Measurements from ENCODE around the gene RAB26. TPM values are rescaled to one million over a fixed set of nuclear protein-coding genes. Genes with fewer than 3 reads are reported as not detected.

RAB26 gene
- total RNA-seq, 1 donor from 2014 or later = 2.2 TPM

- intact Hi-C loops (cut with DNase I) = loop anchor here (5.0 kb wide), 2 partner anchors 52 to 97 kb away; partner anchors contain the start of genes ECI1 and MLST8
- peak; percentile 99 for DNase-seq (ENCODE audit: low spot score)
These were observed 6.9 kb downstream of the RAB26 start, which contains the start of gene TRAF7 for GRCh38 chr16:2155091-2155950. TRAF7 (plus strand) TSS chr16:2155782; CDS start chr16:2163921, 8,139 bp downstream.

GRCh38 chr16:2155977-2156848 lies 7.8 kb downstream of the RAB26 start:
- DNase-seq (ENCODE audit: low spot score) = no peak
- intact Hi-C loops (cut with DNase I) = loop anchor here (5.0 kb wide), 2 partner anchors 51 to 96 kb away; partner anchors contain the start of genes ECI1 and MLST8

- intact Hi-C loops (cut with DNase I) = loop anchor here (5.0 kb wide), 2 partner anchors 50 to 95 kb away; partner anchors contain the start of genes ECI1 and MLST8
- no peak for DNase-seq (ENCODE audit: low spot score)
These were observed 8.4 kb downstream of the RAB26 start for GRCh38 chr16:2156849-2157224.

- DNase-seq (ENCODE audit: low spot score) = no peak
- intact Hi-C loops (cut with DNase I) = loop anchor here (5.0 kb wide), 2 partner anchors 50 to 95 kb away; partner anchors contain the start of genes ECI1 and MLST8
These were observed 9.2 kb downstream of the RAB26 start for GRCh38 chr16:2157480-2158261.

- DNase-seq (ENCODE audit: low spot score) = no peak
- intact Hi-C loops (cut with DNase I) = loop anchor here (5.0 kb wide), 2 partner anchors 49 to 94 kb away; partner anchors contain the start of genes ECI1 and MLST8
These were observed 9.8 kb downstream of the RAB26 start for GRCh38 chr16:2158262-2158638.

- intact Hi-C loops (cut with DNase I) = loop anchor here (5.0 kb wide), 2 partner anchors 48 to 93 kb away; partner anchors contain the start of genes ECI1 and MLST8
- DNase-seq (ENCODE audit: low spot score) = no peak
These were observed 10.9 kb downstream of the RAB26 start for GRCh38 chr16:2159175-2159838.

- no peak for DNase-seq (ENCODE audit: low spot score)
- intact Hi-C loops (cut with DNase I) = no loop called here
These were observed 12.6 kb downstream of the RAB26 start for GRCh38 chr16:2160915-2161551.

GRCh38 chr16:2161911-2162310 lies 13.5 kb downstream of the RAB26 start:
- no peak for DNase-seq (ENCODE audit: low spot score)
- intact Hi-C loops (cut with DNase I) = no loop called here

GRCh38 chr16:2162676-2163118 lies 14.3 kb downstream of the RAB26 start:
- intact Hi-C loops (cut with DNase I) = no loop called here
- DNase-seq (ENCODE audit: low spot score) = no peak

GRCh38 chr16:2163211-2163881 lies 14.9 kb downstream of the RAB26 start:
- no peak for DNase-seq (ENCODE audit: low spot score)
- intact Hi-C loops (cut with DNase I) = no loop called here

GRCh38 chr16:2165861-2166260 lies 17.4 kb downstream of the RAB26 start:
- intact Hi-C loops (cut with DNase I) = no loop called here
- no peak for DNase-seq (ENCODE audit: low spot score)

GRCh38 chr16:2166263-2167067 lies 18.0 kb downstream of the RAB26 start:
- intact Hi-C loops (cut with DNase I) = no loop called here
- no peak for DNase-seq (ENCODE audit: low spot score)

- intact Hi-C loops (cut with DNase I) = no loop called here
- no peak for DNase-seq (ENCODE audit: low spot score)
These were observed 18.7 kb downstream of the RAB26 start for GRCh38 chr16:2167068-2167638.

- DNase-seq (ENCODE audit: low spot score) = no peak
- intact Hi-C loops (cut with DNase I) = no loop called here
These were observed 21.7 kb downstream of the RAB26 start for GRCh38 chr16:2170080-2170479.

GRCh38 chr16:2170587-2171435 lies 22.4 kb downstream of the RAB26 start:
- intact Hi-C loops (cut with DNase I) = no loop called here
- no peak for DNase-seq (ENCODE audit: low spot score)
